ENCODE measurements around the gene PARD6A. TPM values are rescaled to one million over a fixed set of nuclear protein-coding genes. Genes with fewer than 3 reads are reported as not detected.

Gene PARD6A
- total and polyA plus RNA-seq, 2 of the 13 experiments (the other 11 are each of a cell fraction or from before 2014, with no cell fraction given), result 3.5 to 4.3 TPM

- TF ChIP-seq ZBTB49 (CRISPR knock-in tag; IDR thresholded peaks at IDR 0.05; ENCODE audit: borderline replicate concordance) (no peak), ZNF263 (CRISPR knock-in tag; IDR thresholded peaks at IDR 0.05) (0 out of 2 replicates have a peak, but pooled peaks have one; percentile 11), ZFP36 (IDR thresholded peaks at IDR 0.05; ENCODE audit: borderline replicate concordance, low read depth, low read length, partially characterized antibody) (no peak), MYNN (CRISPR knock-in tag; IDR thresholded peaks at IDR 0.05; ENCODE audit: low read depth) (no peak), ETS1 (CRISPR knock-in tag; IDR thresholded peaks at IDR 0.05) (no peak), NCOA2 (CRISPR knock-in tag; IDR thresholded peaks at IDR 0.05) (no peak), IRF2 (CRISPR knock-in tag; IDR thresholded peaks at IDR 0.05) (no peak), ZNF180 (CRISPR knock-in tag; IDR thresholded peaks at IDR 0.05; ENCODE audit: borderline replicate concordance, low read depth) (no peak), NFE2L2 (IDR thresholded peaks at IDR 0.05; ENCODE audit: low read length) (no peak), ZNF713 (CRISPR knock-in tag; IDR thresholded peaks at IDR 0.05) (no peak), MEIS1 (CRISPR knock-in tag; IDR thresholded peaks at IDR 0.05; ENCODE audit: borderline replicate concordance) (no peak), AHR (CRISPR knock-in tag; IDR thresholded peaks at IDR 0.05) (0 out of 2 replicates have a peak, but pooled peaks have one; percentile 38), ZBTB43 (CRISPR knock-in tag; conservative IDR thresholded peaks at IDR 0.05) (0 out of 2 replicates have a peak, but pooled peaks have one; percentile 29), YEATS4 (CRISPR knock-in tag; IDR thresholded peaks at IDR 0.05; ENCODE audit: borderline replicate concordance) (no peak)
- TF ChIP-seq, protein P1, sequence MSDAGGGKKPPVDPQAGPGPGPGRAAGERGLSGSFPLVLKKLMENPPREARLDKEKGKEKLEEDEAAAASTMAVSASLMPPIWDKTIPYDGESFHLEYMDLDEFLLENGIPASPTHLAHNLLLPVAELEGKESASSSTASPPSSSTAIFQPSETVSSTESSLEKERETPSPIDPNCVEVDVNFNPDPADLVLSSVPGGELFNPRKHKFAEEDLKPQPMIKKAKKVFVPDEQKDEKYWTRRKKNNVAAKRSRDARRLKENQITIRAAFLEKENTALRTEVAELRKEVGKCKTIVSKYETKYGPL (CRISPR knock-in tag; IDR thresholded peaks at IDR 0.05), result no peak
- TF ChIP-seq, protein P2, sequence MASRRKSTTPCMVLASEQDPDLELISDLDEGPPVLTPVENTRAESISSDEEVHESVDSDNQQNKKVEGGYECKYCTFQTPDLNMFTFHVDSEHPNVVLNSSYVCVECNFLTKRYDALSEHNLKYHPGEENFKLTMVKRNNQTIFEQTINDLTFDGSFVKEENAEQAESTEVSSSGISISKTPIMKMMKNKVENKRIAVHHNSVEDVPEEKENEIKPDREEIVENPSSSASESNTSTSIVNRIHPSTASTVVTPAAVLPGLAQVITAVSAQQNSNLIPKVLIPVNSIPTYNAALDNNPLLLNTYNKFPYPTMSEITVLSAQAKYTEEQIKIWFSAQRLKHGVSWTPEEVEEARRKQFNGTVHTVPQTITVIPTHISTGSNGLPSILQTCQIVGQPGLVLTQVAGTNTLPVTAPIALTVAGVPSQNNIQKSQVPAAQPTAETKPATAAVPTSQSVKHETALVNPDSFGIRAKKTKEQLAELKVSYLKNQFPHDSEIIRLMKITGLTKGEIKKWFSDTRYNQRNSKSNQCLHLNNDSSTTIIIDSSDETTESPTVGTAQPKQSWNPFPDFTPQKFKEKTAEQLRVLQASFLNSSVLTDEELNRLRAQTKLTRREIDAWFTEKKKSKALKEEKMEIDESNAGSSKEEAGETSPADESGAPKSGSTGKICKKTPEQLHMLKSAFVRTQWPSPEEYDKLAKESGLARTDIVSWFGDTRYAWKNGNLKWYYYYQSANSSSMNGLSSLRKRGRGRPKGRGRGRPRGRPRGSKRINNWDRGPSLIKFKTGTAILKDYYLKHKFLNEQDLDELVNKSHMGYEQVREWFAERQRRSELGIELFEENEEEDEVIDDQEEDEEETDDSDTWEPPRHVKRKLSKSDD (CRISPR knock-in tag; IDR thresholded peaks at IDR 0.05; ENCODE audit: low read depth), result 0 out of 2 replicates have a peak, but pooled peaks have one; percentile 29
- TF ChIP-seq, protein P3, sequence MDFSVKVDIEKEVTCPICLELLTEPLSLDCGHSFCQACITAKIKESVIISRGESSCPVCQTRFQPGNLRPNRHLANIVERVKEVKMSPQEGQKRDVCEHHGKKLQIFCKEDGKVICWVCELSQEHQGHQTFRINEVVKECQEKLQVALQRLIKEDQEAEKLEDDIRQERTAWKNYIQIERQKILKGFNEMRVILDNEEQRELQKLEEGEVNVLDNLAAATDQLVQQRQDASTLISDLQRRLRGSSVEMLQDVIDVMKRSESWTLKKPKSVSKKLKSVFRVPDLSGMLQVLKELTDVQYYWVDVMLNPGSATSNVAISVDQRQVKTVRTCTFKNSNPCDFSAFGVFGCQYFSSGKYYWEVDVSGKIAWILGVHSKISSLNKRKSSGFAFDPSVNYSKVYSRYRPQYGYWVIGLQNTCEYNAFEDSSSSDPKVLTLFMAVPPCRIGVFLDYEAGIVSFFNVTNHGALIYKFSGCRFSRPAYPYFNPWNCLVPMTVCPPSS (IDR thresholded peaks at IDR 0.05), result no peak
These were observed 8.1 kb upstream of the PARD6A start (continued) for GRCh38 chr16:67652578-67653127.

Measured in HepG2 (cell line).